Sigmoid colon (tissue), 7 donors: Measurements from ENCODE around the gene CCT6B. TPM values are rescaled to one million over a fixed set of nuclear protein-coding genes. Genes with fewer than 3 reads are reported as not detected.

Experiments used
- DNase-seq: peaks from one replicate; pipeline ENCODE4 v3.0.0-alpha.2; 2019
- H3K27ac ChIP-seq, 4 donors: fragments of 200-600 bp; sonication (generic); one replicate each; pipeline ENCODE4 v1.5.1; 2016 to 2019; ENCODE audit warnings: mild to moderate bottlenecking in 1 of 4
- H3K27me3 ChIP-seq, 3 donors: fragments of 200-600 bp; sonication (generic); one replicate each; pipeline ENCODE4 v1.5.1; 2019; ENCODE audit warnings: mild to moderate bottlenecking in 1 of 3
- H3K36me3 ChIP-seq, 4 donors: fragments of 200-600 bp; sonication (generic); one replicate each; pipeline ENCODE4 v1.5.1; 2016 to 2019
- H3K4me1 ChIP-seq, 4 donors: fragments of 200-600 bp; sonication (generic); one replicate each; pipeline ENCODE4 v1.5.1; 2017 to 2019
- H3K4me3 ChIP-seq, 4 donors: fragments of 200-600 bp; sonication (generic); one replicate each; pipeline ENCODE4 v1.5.1; 2017 to 2019; ENCODE audit warnings: mild to moderate bottlenecking in 2 of 4, moderate library complexity in 1 of 4
- H3K9me3 ChIP-seq, 4 donors: fragments of 200-600 bp in 3 of 4; sonication (generic) in 3 of 4; one replicate each; pipeline versions ENCODE4 v1.5.1 to v1.6.1; 2013 to 2019
- CTCF ChIP-seq, 4 experiments: fragments of 450-650 bp in 3 of 4; fragments of 200-600 bp in 1 of 4; IDR thresholded peaks; one replicate each; pipeline ENCODE4 v1.5.1; 2016 to 2019; ENCODE audit warnings: antibody characterized with exemption in 4 of 4, mild to moderate bottlenecking in 3 of 4, moderate library complexity in 2 of 4
- EP300 ChIP-seq, 4 donors: sonication (generic); formaldehyde crosslinking; IDR thresholded peaks; one replicate each; pipeline ENCODE4 v1.6.1; 2017; ENCODE audit warnings: antibody characterized with exemption in 4 of 4
- POLR2A ChIP-seq, 2 donors: fragments of 450-650 bp; IDR thresholded peaks; one replicate each; pipeline ENCODE4 v1.6.1; 2016; ENCODE audit warnings: antibody characterized with exemption in 2 of 2, mild to moderate bottlenecking in 2 of 2, moderate library complexity in 2 of 2
- POLR2AphosphoS5 ChIP-seq, 4 donors: sonication (generic); formaldehyde crosslinking; IDR thresholded peaks; one replicate each; pipeline ENCODE4 v1.6.1; 2017; ENCODE audit warnings: antibody characterized with exemption in 4 of 4
- WGBS, 2 donors: extraction: QIAGEN DNeasy Blood & Tissue Kit; methylation state at CpG; one replicate each; pipeline ENCODE4 v1.1.7; 2013; 5-methylcytosine and 5-hydroxymethylcytosine counted together
- intact Hi-C: fragments of 100-400 bp; cut with DNase I; formaldehyde crosslinking; loops from one replicate; pipeline ENCODE4 v1.15.1; 2023
- polyA plus RNA-seq, 3 donors: library from polyadenylated mRNA; stranded (reverse); fragments of 200-250 nt; gene quantifications; one replicate each; pipeline ENCODE4 v1.2.3, GENCODE V29; 2013
- total RNA-seq, 4 donors: library from RNA; depleted of rRNA; stranded (reverse); fragments of >200 nt; gene quantifications; one replicate each; pipeline ENCODE4 v1.1.0, GENCODE V29; 2016
- donor health status: healthy with polysubstance abuse.
- donor health status: Bipolar disorder and iron deficiency.
- donor health status: healthy.

The CCT6B gene
- total and polyA plus RNA-seq, 7 donors, result 0.87 to 4.3 (median 3.3) TPM

DNA sequence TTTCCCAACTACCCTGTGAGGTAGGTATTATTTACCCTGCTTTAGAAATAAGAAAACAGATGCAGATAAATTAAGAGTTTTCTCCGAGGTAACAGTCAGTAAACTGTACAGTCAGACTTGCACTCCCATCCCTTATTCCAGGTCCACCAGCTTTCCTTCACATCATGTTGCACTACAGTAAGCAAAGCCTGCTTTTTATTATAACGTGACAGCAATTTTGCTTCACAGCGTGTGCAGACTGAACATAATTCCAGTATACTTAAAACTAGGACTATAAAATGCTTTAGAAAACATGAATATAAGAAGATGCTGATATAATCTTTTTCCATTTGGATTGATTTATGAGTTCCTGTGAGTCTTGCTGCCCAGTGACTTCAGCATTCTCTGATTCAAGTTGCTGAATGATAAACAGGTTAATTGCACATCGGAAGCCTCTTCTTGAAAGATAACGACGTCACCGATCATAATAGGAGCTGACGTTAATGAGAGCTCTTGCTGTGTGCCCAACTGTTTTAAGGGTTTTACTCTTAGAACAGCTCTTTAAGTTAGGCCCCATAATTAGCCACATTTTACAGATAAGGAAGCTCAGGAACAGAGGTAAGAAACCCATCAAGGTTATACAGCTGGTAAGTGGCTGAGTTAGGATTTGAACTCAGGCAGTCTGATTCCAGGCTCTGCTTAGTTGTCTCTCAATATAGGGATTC is 20.4 kb upstream of the CCT6B start:
- peaks cover 0 to 36% (median 28%) of the 10 kb centered on the region in 4 donors for H3K4me1 ChIP-seq
- TF ChIP-seq POLR2AphosphoS5 (IDR thresholded peaks at IDR 0.05) (peak in 1 of 4 donors; percentile 21), CTCF (IDR thresholded peaks at IDR 0.05) (no peak)
- 8 to 22% methylated on average over 8 of the region's 8 CpGs for WGBS, 2 donors
- peak overlapping the region; percentile 94 to 98 (median 96) for H3K27ac ChIP-seq
- H3K9me3 ChIP-seq, result no peaks in the 10 kb centered on the region
- intact Hi-C loops, result loop anchor here (1.0 to 10.0 kb wide), 4 partner anchors 15 to 587 kb away; partner anchors contain the start of genes RAD51D and SLFN5
- peak; percentile 5 for DNase-seq
- no peaks in the 10 kb centered on the region for H3K27me3 ChIP-seq
- H3K4me3 ChIP-seq, result peak overlapping the region; percentile 74 to 80 (median 77)
- H3K36me3 ChIP-seq, result peaks cover 0 to 22% (median 0%) of the 10 kb centered on the region in 4 donors

- TF ChIP-seq EP300 (IDR thresholded peaks at IDR 0.05) (no peak), CTCF (IDR thresholded peaks at IDR 0.05) (peak in 3 of 4 experiments; percentile 5 to 25 (median 23)), POLR2A (IDR thresholded peaks at IDR 0.05) (peak in 1 of 2 donors; percentile 48), POLR2AphosphoS5 (IDR thresholded peaks at IDR 0.05) (peak in 3 of 4 donors; percentile 20 to 78 (median 68))
- intact Hi-C loops, result loop anchor here (1.0 to 10.0 kb wide), 6 partner anchors 16 to 588 kb away; partner anchors contain the start of genes CCT6B, RAD51D, SLFN5 and ZNF830
- H3K27me3 ChIP-seq, result no peaks in the 10 kb centered on the region
- no peaks in the 10 kb centered on the region for H3K9me3 ChIP-seq
- WGBS, 2 donors, result 1% methylated on average over 69 of the region's 69 CpGs
- DNase-seq, result peak; percentile 91
- peak overlapping the region; percentile 74 to 80 (median 77) for H3K4me3 ChIP-seq
- peaks cover 0 to 36% (median 28%) of the 10 kb centered on the region in 4 donors for H3K4me1 ChIP-seq
- H3K27ac ChIP-seq, result peak overlapping the region; percentile 94 to 98 (median 96)
- peaks cover 0 to 15% (median 0%) of the 10 kb centered on the region in 4 donors for H3K36me3 ChIP-seq
These were observed 19.6 kb upstream of the CCT6B start for GRCh38 chr17:34980681-34981537.

- peak; percentile 97 for DNase-seq
- H3K4me1 ChIP-seq, result peaks cover 0 to 36% (median 28%) of the 10 kb centered on the region in 4 donors
- intact Hi-C loops, result loop anchor here (1.0 to 10.0 kb wide), 5 partner anchors 16 to 588 kb away; partner anchors contain the start of genes CCT6B, SLFN5 and ZNF830
- H3K9me3 ChIP-seq, result no peaks in the 10 kb centered on the region
- WGBS, 2 donors, result 0% methylated on average over 39 of the region's 39 CpGs
- TF ChIP-seq CTCF (IDR thresholded peaks at IDR 0.05), result no peak
- peak in 1 of 2 donors; percentile 53 for TF ChIP-seq POLR2A (IDR thresholded peaks at IDR 0.05)
- TF ChIP-seq EP300 (IDR thresholded peaks at IDR 0.05), result peak in 1 of 4 donors; percentile 44
- peak; percentile 77 to 95 (median 84) for TF ChIP-seq POLR2AphosphoS5 (IDR thresholded peaks at IDR 0.05)
- peaks cover 0 to 9% (median 0%) of the 10 kb centered on the region in 4 donors for H3K36me3 ChIP-seq
- peak within 1 kb of the TSS; percentile 94 to 98 (median 96) for H3K27ac ChIP-seq
- H3K27me3 ChIP-seq, result no peaks in the 10 kb centered on the region
- peak within 1 kb of the TSS; percentile 74 to 80 (median 77) for H3K4me3 ChIP-seq
These were observed 19.1 kb upstream of the CCT6B start, which contains the start of gene LIG3 for GRCh38 chr17:34980353-34980680. Gene LIG3 (plus strand): TSS chr17:34980512. CDS start chr17:34983006, 2,494 bp downstream.

- no peak for DNase-seq
- Histone ChIP-seq H3K27me3 (no peaks in the 10 kb centered on the region), H3K36me3 (peaks cover 0 to 9% (median 0%) of the 10 kb centered on the region in 4 donors), H3K4me1 (peaks cover 0 to 36% (median 28%) of the 10 kb centered on the region in 4 donors), H3K9me3 (no peaks in the 10 kb centered on the region), H3K27ac (peak overlapping the region; percentile 94 to 98 (median 96)), H3K4me3 (peak overlapping the region; percentile 74 to 80 (median 77))
- intact Hi-C loops, result loop anchor here (1.0 to 10.0 kb wide), 5 partner anchors 17 to 589 kb away; partner anchors contain the start of genes CCT6B, SLFN5 and ZNF830
- WGBS, 2 donors, result 21 to 25% methylated on average over 15 of the region's 15 CpGs
- peak in 1 of 2 donors; percentile 89 for TF ChIP-seq POLR2A (IDR thresholded peaks at IDR 0.05)
- TF ChIP-seq EP300 (IDR thresholded peaks at IDR 0.05), result no peak
These were observed 18.5 kb upstream of the CCT6B start for GRCh38 chr17:34979650-34980352.
